ENCODE measurements around the gene TTBK1.

Gene TTBK1

GRCh38 chr6:43255408-43256054 is 12.2 kb downstream of the TTBK1 start:
- DNase-seq (ENCODE audit: low read depth) = no peak

- no peak for DNase-seq (ENCODE audit: low read depth)
These were observed 13.5 kb downstream of the TTBK1 start for GRCh38 chr6:43256670-43257366.

GRCh38 chr6:43257367-43258145 is 14.3 kb downstream of the TTBK1 start:
- DNase-seq (ENCODE audit: low read depth) = no peak

GRCh38 chr6:43258180-43258579 is 14.9 kb downstream of the TTBK1 start:
- DNase-seq (ENCODE audit: low read depth) = no peak

GRCh38 chr6:43258807-43259686 is 15.8 kb downstream of the TTBK1 start:
- no peak for DNase-seq (ENCODE audit: low read depth)

GRCh38 chr6:43260791-43261190 is 17.5 kb downstream of the TTBK1 start:
- DNase-seq (ENCODE audit: low read depth) = no peak

GRCh38 chr6:43261198-43261597 is 17.9 kb downstream of the TTBK1 start:
- DNase-seq (ENCODE audit: low read depth) = no peak

- DNase-seq (ENCODE audit: low read depth) = no peak
These were observed 18.9 kb downstream of the TTBK1 start for GRCh38 chr6:43262000-43262779.

GRCh38 chr6:43262780-43263313 is 19.6 kb downstream of the TTBK1 start:
- no peak for DNase-seq (ENCODE audit: low read depth)

- DNase-seq (ENCODE audit: low read depth) = peak; percentile 35
These were observed 20.3 kb downstream of the TTBK1 start for GRCh38 chr6:43263314-43264178.

- DNase-seq (ENCODE audit: low read depth) = no peak
These were observed 21.4 kb downstream of the TTBK1 start for GRCh38 chr6:43264599-43265145.

- no peak for DNase-seq (ENCODE audit: low read depth)
These were observed 22.3 kb downstream of the TTBK1 start for GRCh38 chr6:43265564-43265963.

- DNase-seq (ENCODE audit: low read depth) = no peak
These were observed 24.5 kb downstream of the TTBK1 start for GRCh38 chr6:43267619-43268354.

GRCh38 chr6:43268355-43268700 is 25.0 kb downstream of the TTBK1 start:
- DNase-seq (ENCODE audit: low read depth) = no peak

- DNase-seq (ENCODE audit: low read depth) = no peak
These were observed 25.5 kb downstream of the TTBK1 start for GRCh38 chr6:43268782-43269272.

GRCh38 chr6:43269273-43270007 is 26.2 kb downstream of the TTBK1 start:
- DNase-seq (ENCODE audit: low read depth) = no peak

- DNase-seq (ENCODE audit: low read depth) = no peak
These were observed 28.0 kb downstream of the TTBK1 start for GRCh38 chr6:43271103-43271815.

GRCh38 chr6:43271944-43272343 is 28.7 kb downstream of the TTBK1 start:
- DNase-seq (ENCODE audit: low read depth) = no peak
